Peyer's patch (tissue), 4 donors: ENCODE measurements around the gene LTO1. TPM values are rescaled to one million over a fixed set of nuclear protein-coding genes. Genes with fewer than 3 reads are reported as not detected.

ENCODE experiments used
- DNase-seq, 3 donors: peaks; one replicate each; pipeline ENCODE4 v3.0.0-alpha.2; 2017 to 2019
- H3K27ac ChIP-seq, 4 donors: fragments of 200-600 bp; sonication (generic); one replicate each; pipeline ENCODE4 v1.5.1; 2016 to 2019
- H3K27me3 ChIP-seq, 2 donors: fragments of 200-600 bp; sonication (generic); one replicate each; pipeline ENCODE4 v1.5.1; 2019
- H3K36me3 ChIP-seq, 3 donors: fragments of 200-600 bp; sonication (generic); one replicate each; pipeline ENCODE4 v1.5.1; 2016 to 2019
- H3K4me1 ChIP-seq, 4 donors: fragments of 200-600 bp; sonication (generic); one replicate each; pipeline ENCODE4 v1.5.1; 2016 to 2019
- H3K4me3 ChIP-seq, 4 donors: fragments of 200-600 bp; sonication (generic); 1 replicate in 3 of 4; 2 replicates in 1 of 4; pipeline ENCODE4 v1.5.1; 2016 to 2019; ENCODE audit warnings: mild to moderate bottlenecking in 1 of 4
- H3K9me3 ChIP-seq, 4 donors: fragments of 200-600 bp; sonication (generic); one replicate each; pipeline ENCODE4 v1.5.1; 2016 to 2019; ENCODE audit warnings: mild to moderate bottlenecking in 1 of 4
- POLR2A ChIP-seq, 2 donors: fragments of 450-650 bp; IDR thresholded peaks; one replicate each; pipeline ENCODE4 v1.5.1; 2017; ENCODE audit warnings: antibody characterized with exemption in 2 of 2, mild to moderate bottlenecking in 2 of 2, moderate library complexity in 2 of 2
- total RNA-seq, 4 donors: library from RNA; depleted of rRNA; stranded (reverse); fragments of >200 nt; gene quantifications; one replicate each; pipeline ENCODE4 v1.1.0, GENCODE V29; 2016
- TF ChIP-seq, protein P1 (sequence below), 6 experiments: fragments of 450-650 bp in 4 of 6; fragments of 200-600 bp in 2 of 6; sonication (generic) in 1 of 6; IDR thresholded peaks; one replicate each; pipeline ENCODE4 v1.5.1; 2017 to 2019; ENCODE audit warnings: antibody characterized with exemption in 6 of 6, mild to moderate bottlenecking in 3 of 6, moderate library complexity in 1 of 6

LTO1 gene
- total RNA-seq, 4 donors from 2014 or later, result 22.1 to 50.3 (median 36.6) TPM

DNA sequence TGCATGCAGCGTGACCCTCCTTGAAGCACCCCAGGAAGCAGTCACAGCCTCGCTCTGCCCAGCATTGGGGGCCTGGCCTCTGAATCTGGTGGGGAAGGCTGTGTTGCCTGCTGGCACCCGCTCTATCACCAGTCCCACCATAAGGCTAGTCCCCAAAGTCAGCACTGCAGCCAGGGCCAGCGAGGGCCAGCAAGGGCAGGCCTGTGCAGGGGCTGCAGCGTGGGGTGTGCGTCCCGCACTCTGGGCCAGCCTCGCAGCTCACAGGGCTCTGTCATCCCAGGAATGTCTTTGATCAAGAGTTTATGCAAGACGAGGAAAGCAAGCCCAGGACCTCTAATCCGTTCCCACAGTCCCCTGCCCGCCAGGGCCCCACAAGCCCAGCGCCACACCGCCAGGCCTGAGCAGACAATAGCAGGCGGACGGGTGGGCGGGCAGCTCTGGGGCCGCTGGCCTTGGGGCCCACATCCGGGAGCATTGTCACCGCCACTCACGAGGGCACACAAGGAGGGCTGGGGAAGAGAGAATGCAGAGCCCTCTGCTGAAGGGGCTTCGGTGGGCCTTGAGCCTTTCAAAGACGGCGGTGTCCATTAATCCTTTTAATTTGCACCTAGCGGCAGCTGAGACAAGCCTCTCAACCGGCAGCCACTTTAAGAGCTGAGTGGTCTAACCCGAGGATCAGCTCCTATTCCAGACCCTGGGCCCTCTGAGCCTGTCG lies 17.1 kb downstream of the LTO1 start:
- H3K27ac ChIP-seq, result no peak overlapping the region
- H3K27me3 ChIP-seq, result no peaks in the 10 kb centered on the region
- H3K4me3 ChIP-seq, result no peak overlapping the region
- H3K9me3 ChIP-seq, result no peaks in the 10 kb centered on the region
- TF ChIP-seq, protein P1, sequence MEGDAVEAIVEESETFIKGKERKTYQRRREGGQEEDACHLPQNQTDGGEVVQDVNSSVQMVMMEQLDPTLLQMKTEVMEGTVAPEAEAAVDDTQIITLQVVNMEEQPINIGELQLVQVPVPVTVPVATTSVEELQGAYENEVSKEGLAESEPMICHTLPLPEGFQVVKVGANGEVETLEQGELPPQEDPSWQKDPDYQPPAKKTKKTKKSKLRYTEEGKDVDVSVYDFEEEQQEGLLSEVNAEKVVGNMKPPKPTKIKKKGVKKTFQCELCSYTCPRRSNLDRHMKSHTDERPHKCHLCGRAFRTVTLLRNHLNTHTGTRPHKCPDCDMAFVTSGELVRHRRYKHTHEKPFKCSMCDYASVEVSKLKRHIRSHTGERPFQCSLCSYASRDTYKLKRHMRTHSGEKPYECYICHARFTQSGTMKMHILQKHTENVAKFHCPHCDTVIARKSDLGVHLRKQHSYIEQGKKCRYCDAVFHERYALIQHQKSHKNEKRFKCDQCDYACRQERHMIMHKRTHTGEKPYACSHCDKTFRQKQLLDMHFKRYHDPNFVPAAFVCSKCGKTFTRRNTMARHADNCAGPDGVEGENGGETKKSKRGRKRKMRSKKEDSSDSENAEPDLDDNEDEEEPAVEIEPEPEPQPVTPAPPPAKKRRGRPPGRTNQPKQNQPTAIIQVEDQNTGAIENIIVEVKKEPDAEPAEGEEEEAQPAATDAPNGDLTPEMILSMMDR (IDR thresholded peaks at IDR 0.05), result no peak
- no peak for TF ChIP-seq POLR2A (IDR thresholded peaks at IDR 0.05)
- H3K36me3 ChIP-seq, result peaks cover 0 to 8% (median 0%) of the 10 kb centered on the region in 3 donors
- no peaks in the 10 kb centered on the region for H3K4me1 ChIP-seq
- peak in 1 of 3 donors; percentile 42 for DNase-seq

DNA sequence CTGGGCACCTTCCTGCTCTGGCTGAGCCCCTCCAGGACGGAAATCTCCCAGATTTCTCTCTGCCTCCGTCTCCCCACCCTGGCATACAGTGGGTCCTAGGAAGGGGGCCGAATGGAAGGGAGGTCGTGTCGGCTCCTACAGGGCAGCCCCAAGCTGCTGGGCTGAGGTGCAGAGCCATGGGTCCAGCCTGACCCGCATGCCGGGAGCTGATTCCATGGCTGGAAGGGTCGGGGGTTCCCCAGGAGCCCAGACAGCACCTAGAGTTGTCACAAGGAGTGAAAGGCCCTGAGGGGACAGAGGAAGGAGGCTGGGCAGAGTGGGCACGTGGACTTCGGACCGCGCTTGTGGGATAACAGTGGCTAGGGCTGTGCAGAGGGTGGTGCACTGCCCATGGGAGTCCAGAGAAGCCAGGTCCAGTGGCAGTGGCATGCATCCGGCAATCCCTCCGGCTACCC lies 17.7 kb downstream of the LTO1 start:
- no peaks in the 10 kb centered on the region for H3K9me3 ChIP-seq
- no peaks in the 10 kb centered on the region for H3K4me1 ChIP-seq
- no peak overlapping the region for H3K4me3 ChIP-seq
- no peak overlapping the region for H3K27ac ChIP-seq
- no peak for DNase-seq
- H3K36me3 ChIP-seq, result peaks cover 0 to 14% (median 0%) of the 10 kb centered on the region in 3 donors
- no peaks in the 10 kb centered on the region for H3K27me3 ChIP-seq
- no peak for TF ChIP-seq POLR2A (IDR thresholded peaks at IDR 0.05)
- TF ChIP-seq, protein P1 (IDR thresholded peaks at IDR 0.05), result no peak

DNA sequence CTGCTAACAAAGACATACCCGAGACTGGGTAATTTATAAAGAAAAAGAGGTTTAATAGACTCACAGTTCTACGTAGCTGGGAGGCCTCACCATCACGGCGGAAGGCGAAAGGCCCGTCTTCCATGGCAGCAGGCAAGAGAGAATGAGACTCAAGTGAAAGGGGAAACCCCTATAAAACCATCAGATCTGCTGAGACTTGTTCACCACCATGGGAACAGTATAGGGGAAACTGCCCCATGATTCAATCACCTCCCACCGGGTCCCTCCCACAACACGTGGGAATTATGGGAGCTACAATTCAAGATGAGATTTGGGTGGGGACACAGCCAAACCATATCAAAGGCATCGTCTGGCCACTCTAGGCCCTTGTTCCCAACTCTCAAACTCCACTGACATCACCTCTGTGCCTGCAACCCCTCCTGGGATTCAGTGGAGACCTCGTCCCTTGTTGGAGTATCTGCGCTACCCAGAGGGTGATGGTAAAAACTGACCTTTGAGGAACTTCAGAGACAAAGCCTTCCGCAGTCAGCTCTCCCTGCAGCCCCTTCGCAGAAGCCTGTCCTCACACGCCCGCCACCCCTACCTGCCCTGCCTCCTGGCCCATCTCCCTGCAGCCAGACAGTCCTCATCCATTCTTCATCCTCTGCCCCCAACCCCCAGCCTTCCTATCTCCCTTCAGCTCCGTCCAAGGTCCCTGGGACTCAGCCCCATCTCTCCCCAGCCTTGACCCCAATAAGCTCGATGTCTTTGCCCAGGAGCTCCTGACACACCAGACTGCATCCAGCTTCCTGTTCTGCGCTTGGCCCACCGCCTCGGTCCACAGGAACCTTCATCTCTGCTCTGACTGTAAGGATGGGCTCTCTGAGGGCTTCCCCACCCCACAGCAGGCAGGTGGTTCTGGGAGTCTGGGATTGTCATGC lies 18.4 kb downstream of the LTO1 start:
- H3K27me3 ChIP-seq, result no peaks in the 10 kb centered on the region
- H3K36me3 ChIP-seq, result peaks cover 0 to 20% (median 0%) of the 10 kb centered on the region in 3 donors
- TF ChIP-seq, protein P1 (IDR thresholded peaks at IDR 0.05), result no peak
- TF ChIP-seq POLR2A (IDR thresholded peaks at IDR 0.05), result no peak
- H3K27ac ChIP-seq, result no peak overlapping the region
- DNase-seq, result no peak
- H3K9me3 ChIP-seq, result no peaks in the 10 kb centered on the region
- no peak overlapping the region for H3K4me3 ChIP-seq
- H3K4me1 ChIP-seq, result no peaks in the 10 kb centered on the region

DNA sequence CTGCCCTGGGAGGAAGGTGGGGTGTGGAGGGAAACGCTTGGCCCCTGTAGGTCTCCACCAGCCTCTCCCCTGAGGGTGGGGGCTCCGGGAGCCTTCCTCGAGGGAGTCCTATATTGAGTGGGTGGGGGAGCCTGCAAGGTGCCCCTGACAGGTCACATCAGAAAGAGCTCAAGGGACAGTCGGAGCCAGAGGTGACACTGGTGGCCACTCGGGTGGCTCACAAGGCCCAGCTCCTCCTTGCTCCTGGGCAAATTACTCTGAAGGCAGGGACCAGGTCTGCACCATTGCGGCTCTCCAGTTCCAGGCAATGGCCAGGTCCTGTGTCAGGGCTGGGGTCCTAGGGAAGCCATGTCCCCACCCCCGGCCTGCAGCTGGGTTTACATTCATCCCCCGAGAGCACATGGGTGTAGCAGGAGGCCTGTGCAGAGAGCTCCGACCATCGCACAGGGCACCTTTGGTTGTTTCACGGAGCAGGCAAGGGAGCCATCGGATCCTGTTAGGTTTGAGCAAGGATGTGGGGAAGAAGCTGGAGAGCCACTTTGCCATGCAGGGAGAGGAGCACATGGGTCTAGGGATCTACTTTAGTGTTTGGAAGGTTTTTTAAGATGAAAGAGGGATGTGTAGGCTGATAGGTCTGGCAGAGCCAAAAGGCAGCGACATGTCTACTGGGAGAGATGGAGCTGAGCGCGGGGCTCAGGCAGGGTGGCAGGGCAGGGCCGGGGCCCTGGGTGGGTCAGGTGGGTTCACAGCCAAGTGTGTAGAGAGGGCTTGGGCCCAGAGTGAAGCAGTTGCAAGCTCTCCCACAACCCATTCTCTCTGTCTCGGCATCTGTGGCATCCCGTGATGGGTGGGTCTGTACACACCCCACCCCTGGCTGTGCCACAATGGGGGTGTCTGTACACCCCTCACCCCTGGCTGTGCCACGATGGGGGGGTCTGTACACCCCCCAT lies 19.4 kb downstream of the LTO1 start:
- peaks cover 0 to 30% (median 0%) of the 10 kb centered on the region in 3 donors for H3K36me3 ChIP-seq
- H3K9me3 ChIP-seq, result no peaks in the 10 kb centered on the region
- no peak for DNase-seq
- no peak for TF ChIP-seq POLR2A (IDR thresholded peaks at IDR 0.05)
- TF ChIP-seq, protein P1 (IDR thresholded peaks at IDR 0.05), result no peak
- H3K4me3 ChIP-seq, result no peak overlapping the region
- H3K27ac ChIP-seq, result no peak overlapping the region
- no peaks in the 10 kb centered on the region for H3K4me1 ChIP-seq
- no peaks in the 10 kb centered on the region for H3K27me3 ChIP-seq
